Activated CD8-positive, alpha-beta T cell treated with anti-CD3 and anti-CD28 coated beads for 36 hours (primary cell): ENCODE measurements around the gene TRIM22. TPM values are rescaled to one million over a fixed set of nuclear protein-coding genes. Genes with fewer than 3 reads are reported as not detected.
"Not testable (repeated sequence)": the region's sequence is repeated elsewhere in the genome, so short reads cannot be mapped to it uniquely, and the experiment has no call there.

Source experiments
- ATAC-seq: fragments of 200-7000 bp; cut with Tn5 transposase; one replicate; pipeline ENCODE4 v1.10.0; 2021; ENCODE audit warnings: mild to moderate bottlenecking, moderate library complexity
- CTCF ChIA-PET: fragments of 350-600 bp; sonication (Branson Sonifier 250); formaldehyde crosslinking; loops from one replicate; lab custom pipeline; 2021; ENCODE audit warnings: antibody characterized with exemption; lab: Charles Lee
- POLR2A ChIA-PET: fragments of 350-600 bp; sonication (Branson Sonifier 250); formaldehyde crosslinking; loops from one replicate; lab custom pipeline; 2021; ENCODE audit warnings: antibody characterized with exemption; lab: Charles Lee
- DNase-seq: peaks from one replicate; pipeline ENCODE4 v3.0.0-alpha.2; 2020
- H3K27ac Mint-ChIP-seq: one replicate; pipeline ENCODE4 v1.8.0; 2021; ENCODE audit warnings: mild to moderate bottlenecking, mixed read lengths
- H3K27me3 Mint-ChIP-seq: one replicate; pipeline ENCODE4 v1.8.0; 2021; ENCODE audit warnings: mixed read lengths
- H3K36me3 Mint-ChIP-seq: one replicate; pipeline ENCODE4 v1.8.0; 2021; ENCODE audit warnings: low read depth, mixed read lengths
- H3K4me1 Mint-ChIP-seq: one replicate; pipeline ENCODE4 v1.8.0; 2021; ENCODE audit warnings: low read depth, mixed read lengths
- H3K4me3 Mint-ChIP-seq: one replicate; pipeline ENCODE4 v1.8.0; 2021; ENCODE audit warnings: mild to moderate bottlenecking, moderate library complexity, mixed read lengths
- H3K9me3 Mint-ChIP-seq: one replicate; pipeline ENCODE4 v1.8.0; 2021; ENCODE audit warnings: mixed read lengths
- CTCF ChIP-seq: fragments of 200-600 bp; IDR thresholded peaks from one replicate; pipeline ENCODE4 v1.8.0; 2022; ENCODE audit warnings: antibody characterized with exemption, mild to moderate bottlenecking
- intact Hi-C: fragments of 100-400 bp; cut with micrococcal nuclease; formaldehyde crosslinking; loops from one replicate; pipeline ENCODE4 v1.10.0; 2022
- total RNA-seq, 2 experiments: library from RNA; stranded (reverse); gene quantifications; one replicate each; pipeline ENCODE4 v1.2.3, GENCODE V29; 2021

The TRIM22 gene
- total RNA-seq, 2 experiments from 2014 or later: 138 to 149 TPM

- Mint-ChIP-seq H3K36me3 (peaks cover 36% of the 10 kb centered on the region), H3K27ac (peak overlapping the region; percentile 95), H3K4me1 (peaks cover 49% of the 10 kb centered on the region), H3K4me3 (peak overlapping the region; percentile 88), H3K9me3 (no peaks in the 10 kb centered on the region), H3K27me3 (no peaks in the 10 kb centered on the region)
- ChIA-PET CTCF (interaction anchor here (1.3 to 2.0 kb wide), 3 partner anchors 11 to 63 kb away, joined by 3 to 7 read pairs (median 6); no protein-coding TSS in a partner anchor), POLR2A (interaction anchor here (0.8 to 2.5 kb wide), 10 partner anchors 9 to 536 kb away, joined by 3 to 10 read pairs (median 4); partner anchors contain the start of gene TRIM34)
- intact Hi-C loops: loop anchor here (5.0 kb wide), 1 partner anchor 117 kb away; the partner anchor contains the start of gene OR52N2
- no peak for TF ChIP-seq CTCF
- no peak for ATAC-seq
- DNase-seq: no peak
Observed at GRCh38 chr11:5690216-5690615, 626 bp downstream of the TRIM22 start.

GRCh38 chr11:5690736-5691135 lies 1.1 kb downstream of the TRIM22 start:
- H3K36me3 Mint-ChIP-seq: peaks cover 39% of the 10 kb centered on the region
- DNase-seq (no peak), ATAC-seq (no peak)
- H3K27me3 Mint-ChIP-seq: no peaks in the 10 kb centered on the region
- CTCF ChIA-PET: interaction anchor here (1.7 to 2.0 kb wide), 2 partner anchors 11 to 64 kb away, joined by 3 to 7 read pairs; no protein-coding TSS in a partner anchor
- H3K27ac Mint-ChIP-seq: peak overlapping the region; percentile 95
- intact Hi-C loops: loop anchor here (5.0 kb wide), 1 partner anchor 117 kb away; the partner anchor contains the start of gene OR52N2
- POLR2A ChIA-PET: interaction anchor here (0.8 to 2.5 kb wide), 8 partner anchors 8 to 537 kb away, joined by 3 to 10 read pairs (median 4); partner anchors contain the start of gene TRIM34
- H3K9me3 Mint-ChIP-seq: no peaks in the 10 kb centered on the region
- peaks cover 51% of the 10 kb centered on the region for H3K4me1 Mint-ChIP-seq
- no peak for TF ChIP-seq CTCF
- H3K4me3 Mint-ChIP-seq: peak overlapping the region; percentile 88

GRCh38 chr11:5691238-5691963 lies 1.8 kb downstream of the TRIM22 start:
- H3K36me3 Mint-ChIP-seq: peaks cover 45% of the 10 kb centered on the region
- POLR2A ChIA-PET: interaction anchor here (0.8 to 2.5 kb wide), 3 partner anchors 14 to 538 kb away, joined by 3 to 9 read pairs (median 5); partner anchors contain the start of gene TRIM34
- CTCF ChIA-PET: interaction anchor here (1.7 kb wide), 1 partner anchor 65 kb away, joined by 3 read pairs; no protein-coding TSS in a partner anchor
- intact Hi-C loops: loop anchor here (5.0 kb wide), 1 partner anchor 116 kb away; the partner anchor contains the start of gene OR52N2
- H3K4me1 Mint-ChIP-seq: peaks cover 54% of the 10 kb centered on the region
- peak overlapping the region; percentile 95 for H3K27ac Mint-ChIP-seq
- H3K27me3 Mint-ChIP-seq, H3K9me3 Mint-ChIP-seq, ATAC-seq, DNase-seq: not testable (repeated sequence)
- H3K4me3 Mint-ChIP-seq: peak overlapping the region; percentile 88

- ChIA-PET CTCF (no interaction called here), POLR2A (no interaction called here)
- Mint-ChIP-seq H3K4me1 (peaks cover 57% of the 10 kb centered on the region), H3K36me3 (peaks cover 50% of the 10 kb centered on the region), H3K27me3 (no peaks in the 10 kb centered on the region), H3K4me3 (peak overlapping the region; percentile 88), H3K27ac (peak overlapping the region; percentile 95), H3K9me3 (no peaks in the 10 kb centered on the region)
- ATAC-seq (no peak), DNase-seq (no peak)
- intact Hi-C loops: loop anchor here (5.0 kb wide), 1 partner anchor 115 kb away; the partner anchor contains the start of gene OR52N2
- TF ChIP-seq CTCF: no peak
Observed at GRCh38 chr11:5691964-5692361, 2.4 kb downstream of the TRIM22 start.

- Mint-ChIP-seq H3K36me3 (peaks cover 69% of the 10 kb centered on the region), H3K4me3 (peak overlapping the region; percentile 2), H3K27ac (peak overlapping the region; percentile 86), H3K9me3 (no peaks in the 10 kb centered on the region), H3K4me1 (peaks cover 54% of the 10 kb centered on the region), H3K27me3 (no peaks in the 10 kb centered on the region)
- TF ChIP-seq CTCF: no peak
- ChIA-PET CTCF (interaction anchor here (1.2 to 1.7 kb wide), 2 partner anchors 10 to 69 kb away, joined by 3 to 4 read pairs; partner anchors contain the start of gene TRIM5), POLR2A (interaction anchor here (0.6 kb wide), 1 partner anchor 11 kb away, joined by 3 read pairs; no protein-coding TSS in a partner anchor)
- DNase-seq (peak; percentile 61), ATAC-seq (peak; percentile 43)
- intact Hi-C loops: loop anchor here (5.0 kb wide), 1 partner anchor 113 kb away; the partner anchor contains the start of gene OR52N2
Observed at GRCh38 chr11:5694642-5695041, 5.1 kb downstream of the TRIM22 start.
